Fibroblast of lung (primary cell): ENCODE results near the gene CPZ.

ENCODE experiments used
- EZH2 ChIP-seq: IDR thresholded peaks from 2 replicates; pipeline ENCODE4 v1.5.1; 2012; ENCODE audit warnings: low read length, control low read depth, mild to moderate bottlenecking; ENCODE audit errors: missing control alignments
- TF ChIP-seq, protein P1 (sequence below), 2 donors: IDR thresholded peaks in 1 of 2; conservative IDR thresholded peaks in 1 of 2; 1 replicate in 1 of 2; 2 replicates in 1 of 2; pipeline ENCODE4 v1.5.1; 2011 to 2012; ENCODE audit warnings: low read length in 2 of 2, control low read depth in 1 of 2, inconsistent platforms in 1 of 2, low read depth in 1 of 2, mild to moderate bottlenecking in 1 of 2

DNA sequence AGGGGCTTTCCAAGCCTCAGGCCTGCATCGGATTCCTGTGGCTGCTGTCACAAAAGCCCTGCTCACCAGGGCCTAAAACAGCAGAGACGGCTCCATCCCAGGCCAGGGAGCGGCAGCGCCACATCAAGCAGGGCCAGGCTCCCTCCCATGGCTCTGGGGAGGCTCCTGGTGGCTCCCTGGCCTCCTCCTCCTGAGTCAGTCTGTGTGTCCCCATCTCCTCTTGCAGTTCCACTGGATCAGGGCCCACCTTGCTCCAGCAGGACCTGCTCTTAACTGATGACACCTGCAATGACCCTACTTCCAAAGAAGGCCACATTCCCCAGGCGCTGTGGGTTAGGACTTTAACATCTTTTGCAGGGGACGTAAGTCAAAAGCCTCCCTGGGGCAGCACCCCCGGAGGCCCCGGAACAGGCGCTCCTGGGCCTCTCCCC, 51.9 kb downstream of the CPZ start:
- TF ChIP-seq, protein P1, sequence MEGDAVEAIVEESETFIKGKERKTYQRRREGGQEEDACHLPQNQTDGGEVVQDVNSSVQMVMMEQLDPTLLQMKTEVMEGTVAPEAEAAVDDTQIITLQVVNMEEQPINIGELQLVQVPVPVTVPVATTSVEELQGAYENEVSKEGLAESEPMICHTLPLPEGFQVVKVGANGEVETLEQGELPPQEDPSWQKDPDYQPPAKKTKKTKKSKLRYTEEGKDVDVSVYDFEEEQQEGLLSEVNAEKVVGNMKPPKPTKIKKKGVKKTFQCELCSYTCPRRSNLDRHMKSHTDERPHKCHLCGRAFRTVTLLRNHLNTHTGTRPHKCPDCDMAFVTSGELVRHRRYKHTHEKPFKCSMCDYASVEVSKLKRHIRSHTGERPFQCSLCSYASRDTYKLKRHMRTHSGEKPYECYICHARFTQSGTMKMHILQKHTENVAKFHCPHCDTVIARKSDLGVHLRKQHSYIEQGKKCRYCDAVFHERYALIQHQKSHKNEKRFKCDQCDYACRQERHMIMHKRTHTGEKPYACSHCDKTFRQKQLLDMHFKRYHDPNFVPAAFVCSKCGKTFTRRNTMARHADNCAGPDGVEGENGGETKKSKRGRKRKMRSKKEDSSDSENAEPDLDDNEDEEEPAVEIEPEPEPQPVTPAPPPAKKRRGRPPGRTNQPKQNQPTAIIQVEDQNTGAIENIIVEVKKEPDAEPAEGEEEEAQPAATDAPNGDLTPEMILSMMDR (conservative IDR thresholded peaks at IDR 0.05 in 1 of 2, IDR thresholded peaks at IDR 0.05 in 1 of 2; ENCODE audit: low read depth in 1 of 2, low read length in 2 of 2): no peak
- TF ChIP-seq EZH2: no peak
